Testis (tissue), 3 donors: ENCODE results near the gene ZNF606. TPM values are rescaled to one million over a fixed set of nuclear protein-coding genes. Genes with fewer than 3 reads are reported as not detected.

Experiments used
- DNase-seq: peaks from one replicate; pipeline ENCODE4 v3.0.0-alpha.2; 2019
- H3K27ac ChIP-seq, 2 donors: fragments of 200-600 bp; sonication (generic); one replicate each; pipeline ENCODE4 v1.5.1; 2019
- H3K27me3 ChIP-seq: fragments of 200-600 bp; sonication (generic); one replicate; pipeline ENCODE4 v1.5.1; 2019
- H3K36me3 ChIP-seq: fragments of 200-600 bp; sonication (generic); one replicate; pipeline ENCODE4 v1.5.1; 2017; ENCODE audit warnings: low read depth; ENCODE audit errors: missing control alignments
- H3K4me1 ChIP-seq: fragments of 200-600 bp; sonication (generic); one replicate; pipeline ENCODE4 v1.5.1; 2019
- H3K4me3 ChIP-seq, 2 donors: fragments of 200-600 bp; sonication (generic); one replicate each; pipeline ENCODE4 v1.5.1; 2017 to 2019
- H3K9me3 ChIP-seq: fragments of 200-600 bp; sonication (generic); one replicate; pipeline ENCODE4 v1.5.1; 2017
- POLR2A ChIP-seq: fragments of 450-650 bp; IDR thresholded peaks from one replicate; pipeline ENCODE4 v1.6.1; 2017; ENCODE audit warnings: antibody characterized with exemption, mild to moderate bottlenecking, moderate library complexity
- WGBS, 2 donors: methylation state at CpG; one replicate each; pipeline ENCODE4 v1.1.5; 2018; 5-methylcytosine and 5-hydroxymethylcytosine counted together
- intact Hi-C: fragments of 100-400 bp; cut with DNase I; formaldehyde crosslinking; loops from one replicate; pipeline ENCODE4 v1.15.1; 2023; ENCODE audit warnings: low total_unique reads
- polyA plus RNA-seq: library from polyadenylated mRNA; stranded (reverse); fragments of 350-450 nt; fragmentation: Illumina TruSeq; extraction: RNeasy Lipid Tissue Mini Kit (QIAGEN cat#74804); gene quantifications from one replicate; pipeline ENCODE4 v1.2.3, GENCODE V29; 2014; ENCODE audit warnings: low read depth, low replicate concordance; ENCODE audit not compliant: insufficient read depth
- total RNA-seq, 2 donors: library from RNA; depleted of rRNA; stranded (reverse); fragments of >200 nt; gene quantifications; one replicate each; pipeline ENCODE4 v1.2.3, GENCODE V29; 2016
- TF ChIP-seq, protein P1 (sequence below), 3 experiments: fragments of 450-650 bp in 2 of 3; fragments of 200-600 bp in 1 of 3; sonication (generic) in 1 of 3; IDR thresholded peaks; one replicate each; pipeline ENCODE4 v1.5.1; 2016 to 2019; ENCODE audit warnings: antibody characterized with exemption in 3 of 3, mild to moderate bottlenecking in 2 of 3, moderate library complexity in 1 of 3

The ZNF606 gene
- total and polyA plus RNA-seq, 3 donors from 2014 or later = 12.1 to 73.9 (median 30.2) TPM

DNA sequence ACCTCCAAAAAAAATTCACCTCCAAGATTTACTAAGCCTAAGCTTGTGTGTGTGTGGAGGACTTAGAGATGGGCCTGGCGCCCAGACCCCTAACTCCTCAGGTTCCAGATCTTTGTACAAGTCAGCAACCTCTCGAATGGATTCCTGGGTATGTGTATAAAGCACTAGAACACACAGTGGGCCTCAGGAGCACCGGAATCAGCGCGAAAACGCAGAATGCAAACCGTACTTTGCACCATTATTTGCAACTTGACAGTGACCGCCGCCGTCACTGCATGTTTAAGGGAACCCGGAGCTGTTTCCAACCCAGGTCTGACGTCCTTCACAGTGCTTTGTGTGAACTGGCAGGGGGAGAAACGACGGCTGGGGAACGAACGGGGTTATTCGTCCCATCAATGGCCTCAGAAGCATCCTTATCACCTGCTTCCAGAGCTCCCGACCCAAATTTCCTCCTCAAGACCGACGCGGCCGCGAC lies 688 bp downstream of the ZNF606 start:
- no peaks in the 10 kb centered on the region for H3K9me3 ChIP-seq
- intact Hi-C loops = no loop called here

DNA sequence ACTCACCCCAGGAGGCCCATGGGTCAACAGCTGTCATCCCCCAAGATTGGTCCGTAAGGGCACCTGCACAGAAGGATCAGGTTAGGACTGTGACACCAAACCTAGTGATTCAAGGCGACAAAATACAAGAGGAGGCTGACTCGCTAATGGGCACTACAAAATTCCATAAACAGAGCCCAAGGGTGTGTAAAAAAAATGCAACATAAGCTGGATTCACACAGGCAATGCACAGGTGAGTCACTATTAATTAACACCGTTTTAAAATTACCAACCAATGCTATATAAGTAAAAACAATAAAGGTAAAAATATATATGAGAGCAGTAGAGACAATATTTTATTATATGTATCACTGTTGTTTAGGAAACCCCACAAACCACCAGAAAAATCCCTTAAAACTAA lies 1.9 kb downstream of the ZNF606 start:
- TF ChIP-seq POLR2A = no peak
- TF ChIP-seq, protein P1, sequence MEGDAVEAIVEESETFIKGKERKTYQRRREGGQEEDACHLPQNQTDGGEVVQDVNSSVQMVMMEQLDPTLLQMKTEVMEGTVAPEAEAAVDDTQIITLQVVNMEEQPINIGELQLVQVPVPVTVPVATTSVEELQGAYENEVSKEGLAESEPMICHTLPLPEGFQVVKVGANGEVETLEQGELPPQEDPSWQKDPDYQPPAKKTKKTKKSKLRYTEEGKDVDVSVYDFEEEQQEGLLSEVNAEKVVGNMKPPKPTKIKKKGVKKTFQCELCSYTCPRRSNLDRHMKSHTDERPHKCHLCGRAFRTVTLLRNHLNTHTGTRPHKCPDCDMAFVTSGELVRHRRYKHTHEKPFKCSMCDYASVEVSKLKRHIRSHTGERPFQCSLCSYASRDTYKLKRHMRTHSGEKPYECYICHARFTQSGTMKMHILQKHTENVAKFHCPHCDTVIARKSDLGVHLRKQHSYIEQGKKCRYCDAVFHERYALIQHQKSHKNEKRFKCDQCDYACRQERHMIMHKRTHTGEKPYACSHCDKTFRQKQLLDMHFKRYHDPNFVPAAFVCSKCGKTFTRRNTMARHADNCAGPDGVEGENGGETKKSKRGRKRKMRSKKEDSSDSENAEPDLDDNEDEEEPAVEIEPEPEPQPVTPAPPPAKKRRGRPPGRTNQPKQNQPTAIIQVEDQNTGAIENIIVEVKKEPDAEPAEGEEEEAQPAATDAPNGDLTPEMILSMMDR (IDR thresholded peaks at IDR 0.05) = no peak
- Histone ChIP-seq H3K27ac (no peak overlapping the region), H3K27me3 (no peaks in the 10 kb centered on the region), H3K4me1 (peaks cover 14% of the 10 kb centered on the region), H3K4me3 (no peak overlapping the region), H3K9me3 (no peaks in the 10 kb centered on the region), H3K36me3 (no peaks in the 10 kb centered on the region)
- WGBS, 2 donors = 88 to 93% methylated on average over 4 of the region's 4 CpGs
- DNase-seq = no peak
- intact Hi-C loops = no loop called here

More for the DNA sequence above, 688 bp downstream of the ZNF606 start:
- H3K27ac ChIP-seq = peak overlapping the region; percentile 87 to 89
- no peak for DNase-seq
- 2 to 4% methylated on average over 13 to 23 of the region's 23 CpGs for WGBS, 2 donors
- H3K36me3 ChIP-seq = no peaks in the 10 kb centered on the region
- TF ChIP-seq, protein P1 (IDR thresholded peaks at IDR 0.05) = no peak
- TF ChIP-seq POLR2A = no peak
- H3K4me1 ChIP-seq = peaks cover 14% of the 10 kb centered on the region
- H3K4me3 ChIP-seq = peak overlapping the region; percentile 90 to 98
- no peaks in the 10 kb centered on the region for H3K27me3 ChIP-seq

DNA sequence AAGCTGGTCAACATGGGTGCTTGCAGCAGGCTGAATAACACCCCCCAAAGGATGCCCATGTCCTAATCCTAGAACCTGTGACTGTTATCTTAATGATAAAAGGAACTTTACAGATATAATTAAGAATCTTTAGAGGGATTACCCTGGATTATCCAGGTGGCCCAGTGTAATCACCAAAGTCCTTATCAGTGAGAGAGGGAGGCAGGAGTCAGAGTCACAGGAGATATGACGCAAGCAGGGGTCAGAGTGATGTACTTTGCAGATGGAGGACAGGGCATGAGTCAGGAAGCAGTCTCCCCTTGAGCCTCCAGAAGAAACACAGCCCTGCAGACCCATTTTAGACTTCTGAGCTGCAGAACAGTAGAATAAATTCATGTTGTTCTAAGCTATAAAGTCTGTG lies 9.8 kb downstream of the ZNF606 start:
- no peak overlapping the region for H3K27ac ChIP-seq
- H3K27me3 ChIP-seq = no peaks in the 10 kb centered on the region
- H3K4me1 ChIP-seq = no peaks in the 10 kb centered on the region
- no peak for DNase-seq
- TF ChIP-seq POLR2A = no peak
- TF ChIP-seq, protein P1 (IDR thresholded peaks at IDR 0.05) = no peak
- no peaks in the 10 kb centered on the region for H3K9me3 ChIP-seq
- no peaks in the 10 kb centered on the region for H3K36me3 ChIP-seq
- intact Hi-C loops = no loop called here
- no peak overlapping the region for H3K4me3 ChIP-seq
- WGBS, 2 donors = 0 to 100% methylated on average over 1 of the region's 1 CpG

DNA sequence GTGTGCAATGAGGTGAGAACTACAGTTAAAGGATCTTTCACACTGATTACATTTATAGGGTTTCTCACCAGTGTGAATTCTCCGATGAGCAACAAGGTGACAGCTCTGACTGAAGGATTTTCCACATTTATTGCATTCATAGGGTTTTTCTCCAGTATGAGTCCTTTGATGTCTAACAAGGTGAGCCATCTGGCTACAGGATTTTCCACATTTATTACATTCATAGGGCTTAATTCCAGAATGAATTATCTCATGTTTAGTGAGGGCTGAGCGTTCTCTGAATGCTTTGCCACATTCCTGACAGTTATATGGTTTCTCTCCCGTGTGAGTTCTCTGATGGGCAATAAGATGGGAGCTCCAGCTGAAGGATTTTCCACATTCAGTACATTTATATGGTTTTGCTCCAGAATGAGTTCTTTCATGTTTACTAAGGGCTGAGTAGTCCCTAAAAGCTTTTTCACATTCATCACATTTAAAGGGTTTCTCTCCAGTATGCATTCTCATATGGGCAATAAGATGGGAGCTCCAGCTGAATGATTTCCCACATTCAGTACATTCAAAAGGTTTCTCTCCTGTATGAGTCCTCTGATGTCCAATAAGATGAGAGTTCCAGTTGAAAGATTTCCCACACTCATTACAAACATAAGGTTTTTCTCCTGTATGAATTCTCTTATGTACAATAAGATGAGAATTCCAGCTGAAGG lies 23.9 kb downstream of the ZNF606 start:
- H3K36me3 ChIP-seq = no peaks in the 10 kb centered on the region
- intact Hi-C loops = no loop called here
- 96 to 99% methylated on average over 3 of the region's 3 CpGs for WGBS, 2 donors

More for the DNA sequence above, 23.9 kb downstream of the ZNF606 start:
- H3K9me3 ChIP-seq = peaks cover 4% of the 10 kb centered on the region
- no peak overlapping the region for H3K4me3 ChIP-seq
- TF ChIP-seq, protein P1 (IDR thresholded peaks at IDR 0.05) = no peak
- no peak overlapping the region for H3K27ac ChIP-seq
- no peaks in the 10 kb centered on the region for H3K27me3 ChIP-seq
- no peaks in the 10 kb centered on the region for H3K4me1 ChIP-seq
- DNase-seq = no peak
